ENCODE results near the gene SMIM44. TPM values are rescaled to one million over a fixed set of nuclear protein-coding genes. Genes with fewer than 3 reads are reported as not detected.

SMIM44 gene
- total RNA-seq, 1 experiment from 2014 or later = not detected

- in situ Hi-C loops (cut with HindIII; ENCODE audit: low pct_unique_long_range_greater_than_20kb, low sequenced_read_pairs) = no loop called here
These were observed 44.8 kb upstream of the SMIM44 start for GRCh38 chr19:3528080-3528479.

DNA sequence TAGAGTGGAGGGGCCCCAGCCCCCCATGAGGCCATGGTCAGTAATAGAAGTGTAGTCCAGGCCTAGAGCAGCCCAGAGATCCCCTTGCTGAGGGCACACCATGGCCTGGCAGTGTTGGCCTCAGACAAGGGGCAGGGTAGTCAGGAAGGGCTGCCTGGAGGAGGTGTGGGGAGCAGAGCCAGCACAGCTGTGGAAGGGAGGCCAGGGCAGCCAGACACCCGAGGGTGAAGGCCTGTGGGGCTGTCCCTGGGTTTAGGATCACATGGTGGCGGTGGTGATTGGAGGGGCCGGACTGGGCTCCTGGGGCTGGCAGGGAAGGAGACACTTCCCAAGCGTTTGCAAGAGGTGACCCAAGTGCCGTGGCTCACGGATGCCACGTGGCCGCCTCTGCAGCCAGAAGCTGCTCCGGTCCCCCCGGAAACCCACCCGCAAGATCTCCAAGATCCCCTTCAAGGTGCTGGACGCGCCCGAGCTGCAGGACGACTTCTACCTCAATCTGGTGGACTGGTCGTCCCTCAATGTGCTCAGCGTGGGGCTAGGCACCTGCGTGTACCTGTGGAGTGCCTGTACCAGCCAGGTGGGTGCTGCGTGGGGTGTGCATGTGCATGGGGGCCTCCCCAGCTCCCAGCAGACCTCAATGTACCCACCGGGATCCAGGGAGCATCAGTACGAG, 44.1 kb upstream of the SMIM44 start:
- ChIA-PET CTCF (interaction anchor here (0.5 kb wide), 1 partner anchor 143 kb away, joined by 12 read pairs; no protein-coding TSS in a partner anchor), POLR2A (no interaction called here)
- Histone ChIP-seq H3K36me3 (ENCODE audit: control insufficient read depth, insufficient read depth, low read length) (no peaks in the 10 kb centered on the region), H3K4me3 (ENCODE audit: low read depth in 2 of 2, low read length in 2 of 2) (no peak overlapping the region), H3K27ac (ENCODE audit: low read length) (no peak overlapping the region), H3K9me3 (ENCODE audit: control insufficient read depth, insufficient read depth, low read depth, low read length) (no peaks in the 10 kb centered on the region), H3K27me3 (ENCODE audit: control insufficient read depth, insufficient read depth, low read length) (no peaks in the 10 kb centered on the region), H3K4me1 (ENCODE audit: control insufficient read depth, insufficient read depth, low read length) (no peaks in the 10 kb centered on the region)
- TF ChIP-seq REST (IDR thresholded peaks at IDR 0.05; ENCODE audit: insufficient read depth in 1 of 2, low read depth in 2 of 2, low read length in 1 of 2) (no peak), POLR2AphosphoS5 (IDR thresholded peaks at IDR 0.05; ENCODE audit: low read depth, low read length) (no peak), SIN3A (IDR thresholded peaks at IDR 0.05; ENCODE audit: borderline replicate concordance, insufficient read depth, low read depth, low read length) (no peak), TCF7L2 (IDR thresholded peaks at IDR 0.05; ENCODE audit: low read depth, low read length) (no peak), CTCF (IDR thresholded peaks at IDR 0.05) (no peak)
- ATAC-seq = no peak
- in situ Hi-C loops (cut with HindIII; ENCODE audit: low pct_unique_long_range_greater_than_20kb, low sequenced_read_pairs) = no loop called here
- BruUV-seq (replicated peaks) = no TSS peak
- DNase-seq (ENCODE audit: low read depth, low spot score) = no peak
- intact Hi-C loops (cut with micrococcal nuclease; ENCODE audit: unreplicated experiment) = no loop called here

More at GRCh38 chr19:3528080-3528479, 44.8 kb upstream of the SMIM44 start:
- no peak for ATAC-seq
- Histone ChIP-seq H3K4me1 (ENCODE audit: control insufficient read depth, insufficient read depth, low read length) (no peaks in the 10 kb centered on the region), H3K4me3 (ENCODE audit: low read depth in 2 of 2, low read length in 2 of 2) (no peak overlapping the region), H3K9me3 (ENCODE audit: control insufficient read depth, insufficient read depth, low read depth, low read length) (no peaks in the 10 kb centered on the region), H3K27me3 (ENCODE audit: control insufficient read depth, insufficient read depth, low read length) (no peaks in the 10 kb centered on the region), H3K27ac (ENCODE audit: low read length) (no peak overlapping the region), H3K36me3 (ENCODE audit: control insufficient read depth, insufficient read depth, low read length) (no peaks in the 10 kb centered on the region)
- TF ChIP-seq SIN3A (IDR thresholded peaks at IDR 0.05; ENCODE audit: borderline replicate concordance, insufficient read depth, low read depth, low read length) (no peak), CTCF (IDR thresholded peaks at IDR 0.05) (no peak), POLR2AphosphoS5 (IDR thresholded peaks at IDR 0.05; ENCODE audit: low read depth, low read length) (no peak), TCF7L2 (IDR thresholded peaks at IDR 0.05; ENCODE audit: low read depth, low read length) (no peak), REST (IDR thresholded peaks at IDR 0.05; ENCODE audit: insufficient read depth in 1 of 2, low read depth in 2 of 2, low read length in 1 of 2) (no peak)
- ChIA-PET POLR2A (no interaction called here), CTCF (no interaction called here)
- no peak for DNase-seq (ENCODE audit: low read depth, low spot score)
- intact Hi-C loops (cut with micrococcal nuclease; ENCODE audit: unreplicated experiment) = no loop called here
- no TSS peak for BruUV-seq (replicated peaks)

All from Panc1 (cell line).